ENCODE measurements around the gene HIVEP1. TPM values are rescaled to one million over a fixed set of nuclear protein-coding genes. Genes with fewer than 3 reads are reported as not detected.

Gene HIVEP1
- total RNA-seq, 4 donors from 2014 or later: 14.9 to 30.6 (median 22.2) TPM

DNA sequence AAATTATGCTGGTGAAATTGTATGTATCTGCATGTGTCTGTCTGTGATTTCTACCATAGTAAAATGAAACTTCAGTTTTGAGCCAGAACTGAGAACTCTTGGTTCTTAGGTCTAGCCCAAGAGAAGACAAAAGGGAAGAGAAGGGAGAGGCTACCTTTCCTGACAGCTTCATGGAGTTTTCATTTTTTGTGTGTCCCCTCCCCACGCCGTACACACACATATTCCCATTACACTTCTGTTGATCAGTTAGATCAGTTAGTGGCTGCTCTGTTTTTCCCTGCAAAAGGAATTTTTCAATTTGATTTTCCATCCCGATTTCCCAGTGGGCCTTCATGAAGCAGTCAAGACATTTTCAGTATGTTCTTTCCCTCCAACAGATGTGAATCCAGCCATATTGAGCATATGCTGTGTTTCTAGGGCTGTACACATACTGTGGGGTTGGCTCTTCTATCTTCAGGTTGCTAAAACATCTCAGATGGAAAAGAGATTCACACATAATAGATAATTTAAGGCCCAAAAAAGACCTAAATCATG lies 52.5 kb downstream of the HIVEP1 start:
- DNase-seq (ENCODE audit: low spot score in 2 of 2): no peak
- no peaks in the 10 kb centered on the region for H3K36me3 ChIP-seq
- H3K9me3 ChIP-seq: no peaks in the 10 kb centered on the region
- H3K27me3 ChIP-seq: no peaks in the 10 kb centered on the region
- 84 to 88% methylated on average over 3 of the region's 3 CpGs for whole genome bisulfite sequencing, 2 donors
- no peak overlapping the region for H3K27ac ChIP-seq
- TF ChIP-seq POLR2A (IDR thresholded peaks at IDR 0.05): no peak
- TF ChIP-seq, protein P1, sequence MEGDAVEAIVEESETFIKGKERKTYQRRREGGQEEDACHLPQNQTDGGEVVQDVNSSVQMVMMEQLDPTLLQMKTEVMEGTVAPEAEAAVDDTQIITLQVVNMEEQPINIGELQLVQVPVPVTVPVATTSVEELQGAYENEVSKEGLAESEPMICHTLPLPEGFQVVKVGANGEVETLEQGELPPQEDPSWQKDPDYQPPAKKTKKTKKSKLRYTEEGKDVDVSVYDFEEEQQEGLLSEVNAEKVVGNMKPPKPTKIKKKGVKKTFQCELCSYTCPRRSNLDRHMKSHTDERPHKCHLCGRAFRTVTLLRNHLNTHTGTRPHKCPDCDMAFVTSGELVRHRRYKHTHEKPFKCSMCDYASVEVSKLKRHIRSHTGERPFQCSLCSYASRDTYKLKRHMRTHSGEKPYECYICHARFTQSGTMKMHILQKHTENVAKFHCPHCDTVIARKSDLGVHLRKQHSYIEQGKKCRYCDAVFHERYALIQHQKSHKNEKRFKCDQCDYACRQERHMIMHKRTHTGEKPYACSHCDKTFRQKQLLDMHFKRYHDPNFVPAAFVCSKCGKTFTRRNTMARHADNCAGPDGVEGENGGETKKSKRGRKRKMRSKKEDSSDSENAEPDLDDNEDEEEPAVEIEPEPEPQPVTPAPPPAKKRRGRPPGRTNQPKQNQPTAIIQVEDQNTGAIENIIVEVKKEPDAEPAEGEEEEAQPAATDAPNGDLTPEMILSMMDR (IDR thresholded peaks at IDR 0.05): no peak
- no peak for TF ChIP-seq EP300 (IDR thresholded peaks at IDR 0.05)
- peaks cover 0 to 37% (median 2%) of the 10 kb centered on the region in 4 donors for H3K4me1 ChIP-seq
- H3K4me3 ChIP-seq: no peak overlapping the region

DNA sequence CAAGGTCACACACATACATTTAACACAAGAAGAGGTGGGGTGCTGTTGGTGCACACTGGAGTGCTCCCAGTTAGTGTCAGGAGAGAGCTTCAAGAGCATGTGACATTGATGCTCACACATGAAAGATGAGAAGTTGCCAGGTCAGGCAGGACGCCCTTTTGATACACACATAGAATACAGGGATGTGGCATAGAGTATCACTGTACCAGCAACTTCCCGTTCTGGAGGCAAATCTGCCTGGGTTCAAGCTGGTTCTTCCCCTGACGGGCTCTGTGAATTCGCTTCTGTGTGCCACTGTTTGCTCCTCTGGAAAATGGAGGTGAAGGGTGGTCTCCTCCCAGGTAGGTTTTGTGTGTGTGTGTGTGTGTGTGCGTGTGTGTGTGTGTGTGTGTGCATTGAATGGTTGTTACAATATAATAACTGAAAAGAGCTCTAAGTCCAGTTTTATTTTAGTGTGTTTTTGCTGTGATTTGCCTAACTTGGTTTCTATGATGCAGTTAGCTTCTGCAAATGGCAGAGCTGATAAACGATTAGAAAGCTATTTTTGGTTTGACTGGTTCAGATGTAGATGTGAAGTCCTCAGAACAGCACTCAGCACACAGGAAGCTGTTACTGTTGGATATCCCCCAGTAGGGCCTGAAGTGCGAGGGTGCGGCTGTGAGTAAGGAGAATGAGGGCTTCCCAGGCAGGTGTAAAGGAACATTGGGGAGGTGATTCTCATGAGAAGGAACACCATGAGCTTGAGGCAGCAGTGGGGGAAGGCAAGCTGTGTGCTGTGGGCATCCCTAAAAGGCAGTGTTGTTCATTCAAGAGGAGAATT lies 53.4 kb downstream of the HIVEP1 start:
- WGBS, 2 donors: 76 to 81% methylated on average over 8 of the region's 8 CpGs
- TF ChIP-seq, protein P1 (IDR thresholded peaks at IDR 0.05): no peak
- TF ChIP-seq POLR2A (IDR thresholded peaks at IDR 0.05): no peak
- no peak for TF ChIP-seq EP300 (IDR thresholded peaks at IDR 0.05)
- H3K4me3 ChIP-seq: no peak overlapping the region
- no peaks in the 10 kb centered on the region for H3K36me3 ChIP-seq
- H3K4me1 ChIP-seq: peaks cover 0 to 30% (median under 1%) of the 10 kb centered on the region in 4 donors
- H3K9me3 ChIP-seq: no peaks in the 10 kb centered on the region
- H3K27me3 ChIP-seq: no peaks in the 10 kb centered on the region
- no peak for DNase-seq (ENCODE audit: low spot score in 2 of 2)
- H3K27ac ChIP-seq: no peak overlapping the region

DNA sequence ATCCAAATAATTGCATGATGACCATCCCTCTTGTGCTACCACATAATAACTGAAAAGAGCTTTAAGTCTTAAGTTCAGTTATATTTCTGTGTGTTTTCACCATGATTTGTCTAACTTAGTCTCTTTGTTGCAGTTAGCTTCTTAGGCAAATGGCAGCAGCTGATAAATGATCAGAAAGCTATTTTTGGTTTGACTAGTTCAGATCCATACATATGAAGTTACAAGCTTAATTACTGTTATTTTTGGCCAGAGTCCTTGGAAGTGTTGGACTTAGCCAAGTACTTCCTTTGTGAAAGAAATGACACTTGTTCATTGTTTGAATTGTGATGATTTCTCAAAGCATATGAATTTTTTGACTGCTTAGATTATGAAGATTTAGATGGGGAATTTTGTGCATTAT lies 54.2 kb downstream of the HIVEP1 start:
- no peak overlapping the region for H3K4me3 ChIP-seq
- TF ChIP-seq EP300 (IDR thresholded peaks at IDR 0.05) (no peak), POLR2A (IDR thresholded peaks at IDR 0.05) (no peak)
- TF ChIP-seq, protein P1 (IDR thresholded peaks at IDR 0.05): no peak
- DNase-seq (ENCODE audit: low spot score in 2 of 2): no peak
- H3K36me3 ChIP-seq: no peaks in the 10 kb centered on the region
- peaks cover 0 to 25% (median 0%) of the 10 kb centered on the region in 4 donors for H3K4me1 ChIP-seq
- no peak overlapping the region for H3K27ac ChIP-seq
- H3K9me3 ChIP-seq: no peaks in the 10 kb centered on the region
- no peaks in the 10 kb centered on the region for H3K27me3 ChIP-seq

DNA sequence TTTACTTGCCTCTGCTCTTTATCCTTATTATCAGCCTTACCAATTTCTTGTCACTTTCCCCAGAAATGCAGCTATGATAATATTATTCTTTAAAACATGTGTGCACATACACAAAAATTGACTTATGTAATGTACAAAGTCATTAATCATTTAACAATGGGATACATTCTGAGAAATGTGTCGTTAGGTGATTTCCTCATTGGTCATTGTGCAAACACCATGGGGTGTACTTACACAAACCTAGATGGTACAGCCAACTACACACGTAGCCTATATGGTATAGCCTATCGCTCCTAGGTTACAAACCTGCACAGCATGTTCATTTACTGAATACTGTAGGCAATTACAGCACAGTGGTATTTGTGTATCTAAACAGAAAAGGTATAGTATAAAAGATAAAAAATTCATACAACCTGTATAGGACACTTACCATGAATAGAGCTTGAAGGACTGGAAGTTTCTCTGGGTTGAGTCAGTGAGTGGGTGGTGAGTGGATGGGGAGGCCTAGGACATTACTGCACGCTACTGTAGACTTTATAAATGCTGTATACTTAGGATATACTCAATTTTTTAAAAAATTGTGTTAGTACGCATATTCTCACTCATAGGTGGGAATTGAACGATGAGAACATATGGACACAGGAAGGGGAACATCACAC lies 56.9 kb downstream of the HIVEP1 start:
- DNase-seq (ENCODE audit: low spot score in 2 of 2): no peak
- no peak for TF ChIP-seq EP300 (IDR thresholded peaks at IDR 0.05)
- TF ChIP-seq, protein P1 (IDR thresholded peaks at IDR 0.05): no peak
- no peak for TF ChIP-seq POLR2A (IDR thresholded peaks at IDR 0.05)
- H3K27me3 ChIP-seq: no peaks in the 10 kb centered on the region
- H3K27ac ChIP-seq: no peak overlapping the region
- H3K36me3 ChIP-seq: no peaks in the 10 kb centered on the region
- H3K9me3 ChIP-seq: no peaks in the 10 kb centered on the region
- no peak overlapping the region for H3K4me3 ChIP-seq
- WGBS, 2 donors: 83 to 90% methylated on average over 6 of the region's 6 CpGs
- peaks cover 0 to 20% (median 0%) of the 10 kb centered on the region in 4 donors for H3K4me1 ChIP-seq
